GM12875 (cell line): Measurements from ENCODE around the gene WIZ.
"Not testable (repeated sequence)": the region's sequence is repeated elsewhere in the genome, so short reads cannot be mapped to it uniquely, and the experiment has no call there.

ENCODE experiments used
- H3K4me3 ChIP-seq: one replicate; pipeline ENCODE4 v1.5.1; 2011; ENCODE audit warnings: low read depth, low read length, control low read depth
- TF ChIP-seq, protein P1 (sequence below): IDR thresholded peaks from 2 replicates; pipeline ENCODE4 v1.5.1; 2011; ENCODE audit warnings: low read depth, mild to moderate bottlenecking, control low read depth, inconsistent platforms, low read length, moderate library complexity, borderline replicate concordance; ENCODE audit not compliant: insufficient read depth

The WIZ gene

GRCh38 chr19:15449620-15450527 lies at the start of gene WIZ:
WIZ (minus strand) TSS chr19:15449956; CDS start chr19:15448307, 1,649 bp downstream.
- peak within 1 kb of the TSS; percentile 49 for H3K4me3 ChIP-seq
- TF ChIP-seq, protein P1, sequence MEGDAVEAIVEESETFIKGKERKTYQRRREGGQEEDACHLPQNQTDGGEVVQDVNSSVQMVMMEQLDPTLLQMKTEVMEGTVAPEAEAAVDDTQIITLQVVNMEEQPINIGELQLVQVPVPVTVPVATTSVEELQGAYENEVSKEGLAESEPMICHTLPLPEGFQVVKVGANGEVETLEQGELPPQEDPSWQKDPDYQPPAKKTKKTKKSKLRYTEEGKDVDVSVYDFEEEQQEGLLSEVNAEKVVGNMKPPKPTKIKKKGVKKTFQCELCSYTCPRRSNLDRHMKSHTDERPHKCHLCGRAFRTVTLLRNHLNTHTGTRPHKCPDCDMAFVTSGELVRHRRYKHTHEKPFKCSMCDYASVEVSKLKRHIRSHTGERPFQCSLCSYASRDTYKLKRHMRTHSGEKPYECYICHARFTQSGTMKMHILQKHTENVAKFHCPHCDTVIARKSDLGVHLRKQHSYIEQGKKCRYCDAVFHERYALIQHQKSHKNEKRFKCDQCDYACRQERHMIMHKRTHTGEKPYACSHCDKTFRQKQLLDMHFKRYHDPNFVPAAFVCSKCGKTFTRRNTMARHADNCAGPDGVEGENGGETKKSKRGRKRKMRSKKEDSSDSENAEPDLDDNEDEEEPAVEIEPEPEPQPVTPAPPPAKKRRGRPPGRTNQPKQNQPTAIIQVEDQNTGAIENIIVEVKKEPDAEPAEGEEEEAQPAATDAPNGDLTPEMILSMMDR, result no peak

GRCh38 chr19:15498910-15499309 lies 49.2 kb upstream of the WIZ start:
- TF ChIP-seq, protein P1, result no peak
- H3K4me3 ChIP-seq, result no peak overlapping the region

DNA sequence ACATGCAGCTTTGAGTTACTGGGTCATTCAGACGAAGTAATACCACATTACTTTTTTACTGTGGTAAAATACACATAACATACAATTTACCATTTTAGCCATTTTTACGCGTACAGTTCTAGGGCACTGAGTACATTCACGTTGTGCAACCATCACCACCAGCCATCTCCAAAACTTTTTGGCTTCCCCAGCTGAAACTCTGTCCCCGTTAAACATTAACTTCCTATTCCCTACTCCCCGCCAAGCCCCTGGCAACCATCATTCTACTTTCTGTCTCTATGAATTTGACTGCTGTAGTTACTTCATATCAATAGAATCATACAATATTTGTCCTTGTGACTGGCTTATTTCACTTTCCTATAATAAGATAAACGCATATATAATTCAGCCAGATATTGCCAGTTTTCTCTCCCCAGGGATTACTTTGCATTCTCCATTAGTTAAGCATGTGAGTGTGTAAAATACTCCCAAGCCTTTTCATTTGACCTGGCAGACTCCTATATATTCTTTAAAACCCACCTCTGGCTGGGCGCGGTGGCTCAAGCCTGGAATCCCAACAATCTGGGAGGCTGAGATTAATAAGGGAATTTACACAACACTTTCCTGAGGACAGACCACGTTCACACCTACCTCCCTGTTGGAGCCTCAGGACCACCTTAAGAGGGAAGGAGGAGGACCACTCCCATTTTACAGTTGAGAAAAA lies 48.6 kb upstream of the WIZ start:
- H3K4me3 ChIP-seq, result no peak overlapping the region
- TF ChIP-seq, protein P1, result no peak

DNA sequence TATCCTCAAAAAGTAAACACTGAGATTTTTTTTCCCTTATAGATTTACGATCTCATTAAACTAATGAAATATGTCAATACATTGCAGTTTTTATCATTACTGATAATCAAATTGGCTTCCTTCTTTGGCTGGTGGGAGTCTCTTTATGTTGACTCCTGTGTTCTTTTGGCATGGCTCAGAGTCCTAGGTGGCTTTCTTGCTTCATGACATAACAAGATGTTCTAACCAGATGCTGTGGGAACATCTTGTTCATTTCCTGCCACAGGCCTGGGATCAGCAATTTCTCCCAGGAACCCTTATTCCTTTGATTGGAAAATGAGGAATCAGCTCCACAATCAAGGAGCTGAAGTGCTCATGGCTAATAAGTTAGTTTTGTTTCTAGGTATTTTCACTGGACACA lies 45.4 kb upstream of the WIZ start:
- TF ChIP-seq, protein P1, result no peak
- no peak overlapping the region for H3K4me3 ChIP-seq

DNA sequence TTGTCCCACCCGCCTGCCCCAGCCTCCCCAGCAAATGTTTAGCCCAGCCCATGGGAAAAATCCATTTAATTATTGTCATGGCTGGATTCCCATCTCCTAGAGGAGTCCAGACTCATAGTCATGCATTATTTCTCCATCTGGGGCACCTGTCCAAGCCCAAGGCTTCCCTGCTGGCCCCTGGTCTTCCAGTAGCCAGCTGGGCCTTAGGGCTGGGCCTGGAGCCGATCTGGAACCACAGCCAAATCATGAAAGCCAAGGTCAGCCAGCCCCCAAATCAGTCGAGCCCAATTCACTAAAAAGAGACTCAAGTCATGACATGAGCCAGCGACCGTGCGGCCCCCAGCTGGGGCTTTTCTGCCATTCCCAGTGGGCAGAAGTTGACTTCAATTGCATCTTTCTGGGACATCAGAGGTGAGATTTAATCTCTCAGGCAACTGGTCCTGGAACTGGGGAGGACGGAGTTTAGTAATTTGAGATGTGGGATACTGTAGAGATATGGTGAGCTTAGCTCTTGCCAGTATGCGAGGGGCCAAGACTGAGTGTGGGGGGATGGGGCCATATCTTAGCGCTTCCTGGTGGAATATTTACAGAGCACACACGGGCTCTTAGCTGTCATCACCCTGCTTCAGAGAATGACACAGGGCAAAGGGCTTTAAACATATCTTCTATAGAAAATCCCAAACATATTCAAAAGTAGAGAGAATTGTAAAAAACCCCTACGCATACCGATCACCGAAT lies 38.9 kb upstream of the WIZ start:
- TF ChIP-seq, protein P1, result no peak

GRCh38 chr19:15487038-15487437 lies 37.3 kb upstream of the WIZ start:
- H3K4me3 ChIP-seq, result no peak overlapping the region
- TF ChIP-seq, protein P1, result no peak

More for the DNA sequence above, 38.9 kb upstream of the WIZ start:
- no peak overlapping the region for H3K4me3 ChIP-seq

- H3K4me3 ChIP-seq, result not testable (repeated sequence)
Measured at GRCh38 chr19:15485768-15486167, 36.0 kb upstream of the WIZ start.

DNA sequence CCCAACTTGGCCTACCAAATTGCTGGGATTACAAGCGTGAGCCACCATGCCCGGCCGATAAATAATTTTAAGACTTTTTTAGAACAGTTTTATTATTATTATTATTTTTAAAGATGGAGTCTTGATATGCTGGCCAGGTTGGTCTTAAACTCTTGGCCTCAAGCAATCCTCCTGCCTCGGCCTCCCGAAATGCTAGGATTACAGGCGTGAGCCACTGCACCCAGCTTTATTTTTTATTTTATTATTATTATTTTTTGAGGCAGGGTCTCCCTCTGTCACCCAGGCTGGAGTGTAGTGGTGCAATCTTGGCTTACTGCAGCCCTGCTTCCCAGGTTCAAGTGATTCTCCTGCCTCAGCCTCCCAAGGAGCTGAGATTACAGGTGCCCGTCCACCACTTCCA lies 31.2 kb upstream of the WIZ start:
- H3K4me3 ChIP-seq, result not testable (repeated sequence)
